SW480 (cell line): ENCODE measurements around the gene CAMK2B.

Experiments
- DNase-seq: peaks from one replicate; pipeline ENCODE4 v3.0.0-alpha.2; 2016; ENCODE audit warnings: low spot score

CAMK2B gene

GRCh38 chr7:44256459-44256858, 68.9 kb downstream of the CAMK2B start:
- DNase-seq = no peak

GRCh38 chr7:44251881-44252280, 73.5 kb downstream of the CAMK2B start:
- DNase-seq = no peak

DNA sequence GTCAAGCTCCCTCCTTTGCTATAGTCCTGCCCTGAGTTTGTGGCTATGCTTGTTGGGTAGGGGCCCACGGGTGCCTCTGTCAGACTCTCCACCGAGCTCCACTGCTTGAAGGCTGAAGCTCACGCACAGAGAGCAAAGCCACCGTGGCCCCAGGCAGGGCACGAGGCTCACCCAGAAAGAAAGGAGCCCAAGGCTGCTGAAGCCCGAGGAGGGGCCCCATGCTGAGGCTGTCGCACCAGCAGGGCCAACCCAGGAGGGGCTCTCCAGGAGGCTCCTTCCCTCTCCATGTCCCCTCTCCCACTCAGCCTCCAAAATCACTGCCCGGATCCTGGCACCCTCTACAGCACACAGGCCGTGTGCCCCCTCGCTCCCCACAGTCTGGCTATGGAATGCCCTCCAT, 74.1 kb downstream of the CAMK2B start:
- no peak for DNase-seq

- no peak for DNase-seq
Measured at GRCh38 chr7:44249639-44250234, 75.7 kb downstream of the CAMK2B start.

- no peak for DNase-seq
Measured at GRCh38 chr7:44247868-44248651, 77.3 kb downstream of the CAMK2B start.

DNA sequence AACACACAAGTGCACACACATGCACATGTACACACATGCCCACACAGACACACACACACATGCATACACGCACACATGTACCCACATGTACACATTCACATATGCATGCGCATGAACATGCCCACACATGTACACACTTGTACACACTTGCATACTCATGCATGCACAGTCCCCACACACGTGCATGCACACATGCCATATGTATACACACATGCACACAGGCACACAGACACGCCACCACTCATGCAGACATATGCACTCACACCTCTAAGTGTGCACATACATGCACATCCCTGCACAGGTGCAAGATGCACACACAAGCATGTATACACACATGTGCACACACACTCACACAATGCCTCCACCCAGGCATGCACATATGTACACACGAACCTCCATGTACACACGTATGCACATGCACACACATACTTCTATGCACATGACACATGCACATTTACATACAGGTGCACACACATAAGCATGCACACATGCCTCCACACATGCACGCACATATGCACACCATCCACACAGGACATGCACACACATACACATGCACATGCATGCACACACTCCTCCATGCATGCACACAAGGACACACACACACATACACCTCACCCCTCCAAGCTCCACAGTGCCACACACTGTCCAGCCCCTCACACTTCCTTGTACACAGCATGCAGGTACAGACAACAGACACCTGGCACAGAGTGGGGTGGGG, 78.8 kb downstream of the CAMK2B start:
- DNase-seq = no peak

DNA sequence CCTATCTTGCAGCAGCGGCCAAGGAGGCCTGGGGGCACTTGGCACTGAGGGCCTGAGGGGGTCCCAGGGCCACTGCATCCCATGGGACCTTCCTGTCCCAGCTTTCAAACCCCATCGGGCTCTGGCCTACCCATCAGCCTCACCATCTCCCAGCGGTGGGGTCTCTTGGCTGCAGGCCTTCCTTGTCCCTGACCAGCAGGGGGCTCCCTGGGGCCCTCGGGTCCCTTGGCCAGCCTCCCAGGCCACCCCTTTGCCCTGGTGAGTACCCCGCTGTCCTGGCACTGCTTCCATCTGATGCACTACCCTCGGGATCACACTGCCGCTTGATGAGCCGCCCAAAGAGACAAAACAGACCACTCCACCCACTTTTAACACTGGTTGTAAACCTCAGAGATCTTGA, 81.1 kb downstream of the CAMK2B start:
- DNase-seq = no peak

DNA sequence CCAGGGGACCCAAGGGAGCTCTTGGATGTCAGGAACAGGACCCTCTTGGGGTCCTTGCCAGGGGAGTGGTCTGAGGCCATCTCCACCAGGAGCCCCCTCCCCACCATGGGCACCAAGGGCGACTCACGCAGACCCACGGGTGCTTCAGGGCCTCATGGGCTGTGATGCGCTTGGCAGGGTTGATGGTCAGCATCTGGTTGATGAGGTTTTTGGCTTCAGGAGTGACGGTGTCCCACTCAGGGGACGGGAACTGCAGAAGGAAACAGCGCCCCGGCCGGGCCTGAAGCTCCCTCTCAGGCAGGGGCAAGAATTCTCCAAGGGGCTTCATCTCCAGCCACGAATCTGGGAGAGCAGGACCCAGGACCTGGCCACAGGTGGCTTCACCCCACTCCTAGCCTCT, 83.3 kb downstream of the CAMK2B start:
- no peak for DNase-seq

DNA sequence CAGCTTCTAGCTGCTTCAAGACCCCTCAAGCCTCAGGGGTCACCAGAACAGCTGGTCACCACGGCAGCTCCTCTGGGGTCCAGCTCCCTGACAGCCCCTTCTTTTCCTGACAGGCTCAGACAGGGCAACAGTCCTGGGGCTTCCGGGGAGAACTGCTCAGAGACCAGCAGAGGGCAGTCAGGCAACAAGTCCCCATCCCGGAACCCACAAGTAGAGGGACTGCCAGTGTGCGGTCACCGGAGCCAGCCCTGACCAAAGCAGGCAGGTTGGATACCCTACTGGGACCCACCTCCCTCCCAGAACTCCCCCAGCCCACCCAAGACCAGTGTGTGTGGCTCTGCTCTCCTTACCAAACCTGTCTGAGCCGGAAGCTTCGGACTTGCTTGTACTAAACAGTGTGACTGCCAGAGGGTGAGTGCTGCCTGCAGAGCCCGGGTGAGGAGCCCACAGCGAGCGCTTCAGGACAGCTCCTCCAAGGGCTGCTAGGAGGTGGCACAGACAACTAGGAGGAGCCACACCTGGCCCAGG, 84.3 kb downstream of the CAMK2B start:
- DNase-seq = peak; percentile 87

DNA sequence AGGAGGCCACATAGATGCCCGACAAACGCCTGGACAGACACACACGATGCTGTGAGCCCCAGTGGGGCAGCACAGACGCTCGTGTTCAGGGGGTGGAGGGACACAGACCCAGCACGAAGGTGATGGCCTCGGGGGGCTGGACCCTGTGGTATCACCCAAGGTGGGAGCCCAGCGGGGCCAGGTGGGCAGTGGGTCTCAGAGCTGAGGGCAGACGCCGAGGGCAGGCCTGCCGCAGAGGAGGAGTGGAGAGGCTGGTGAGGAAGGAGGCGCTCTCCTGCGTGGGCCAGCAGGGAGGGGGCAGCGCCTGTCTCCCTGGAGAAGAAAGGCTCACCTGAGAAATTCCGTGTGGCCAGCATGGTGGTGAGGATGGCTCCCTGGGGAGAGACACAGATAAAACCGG, 85.0 kb downstream of the CAMK2B start:
- DNase-seq = no peak

DNA sequence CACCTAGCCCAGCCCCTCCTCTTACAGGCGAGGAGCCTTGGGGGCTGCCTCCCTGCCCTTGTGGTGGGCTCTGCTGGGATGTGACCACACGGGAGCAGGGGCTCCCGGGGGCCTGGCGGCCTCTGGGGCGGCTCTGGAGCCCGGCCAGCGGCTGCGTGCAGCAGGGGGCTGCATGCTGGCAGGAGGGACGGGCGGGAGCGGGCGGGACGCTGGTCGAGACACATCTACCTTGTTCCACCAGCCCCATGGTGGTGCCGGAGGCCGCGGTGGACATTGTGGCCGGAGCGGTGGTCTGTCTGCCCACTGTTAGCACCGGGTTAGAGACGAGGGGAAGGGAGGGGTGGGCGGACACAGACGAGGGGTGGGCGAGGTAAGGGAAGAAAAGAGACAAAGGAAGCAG, 86.0 kb downstream of the CAMK2B start:
- no peak for DNase-seq

DNA sequence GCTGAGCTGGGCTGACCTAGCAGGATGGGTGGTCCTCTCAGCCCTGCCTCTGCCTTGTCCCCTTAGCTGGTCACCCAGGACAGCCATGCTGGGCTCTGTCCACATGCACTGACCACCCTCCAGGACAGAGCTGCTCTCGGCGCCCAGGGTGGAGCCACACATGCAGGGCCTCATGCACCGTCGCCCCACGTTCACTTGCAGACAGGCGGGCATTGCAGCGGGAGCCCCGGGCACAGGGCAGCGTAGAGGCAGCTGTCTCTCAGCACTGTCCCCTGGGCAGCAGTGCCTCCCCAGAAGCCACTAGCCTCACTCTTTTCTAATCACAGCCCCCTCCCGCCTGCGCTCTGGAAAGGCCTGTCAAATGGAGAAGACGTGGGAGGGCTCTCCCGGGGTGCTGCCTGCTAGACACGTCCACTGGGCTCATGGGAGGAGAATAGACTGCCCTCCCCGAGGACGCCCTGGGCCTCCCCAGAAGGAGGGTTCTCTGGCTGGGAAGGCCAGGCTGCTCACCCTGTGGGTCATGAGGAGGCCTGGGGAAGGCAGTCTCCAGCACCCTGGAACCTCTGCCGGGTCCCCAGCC, 87.2 kb downstream of the CAMK2B start:
- no peak for DNase-seq

DNA sequence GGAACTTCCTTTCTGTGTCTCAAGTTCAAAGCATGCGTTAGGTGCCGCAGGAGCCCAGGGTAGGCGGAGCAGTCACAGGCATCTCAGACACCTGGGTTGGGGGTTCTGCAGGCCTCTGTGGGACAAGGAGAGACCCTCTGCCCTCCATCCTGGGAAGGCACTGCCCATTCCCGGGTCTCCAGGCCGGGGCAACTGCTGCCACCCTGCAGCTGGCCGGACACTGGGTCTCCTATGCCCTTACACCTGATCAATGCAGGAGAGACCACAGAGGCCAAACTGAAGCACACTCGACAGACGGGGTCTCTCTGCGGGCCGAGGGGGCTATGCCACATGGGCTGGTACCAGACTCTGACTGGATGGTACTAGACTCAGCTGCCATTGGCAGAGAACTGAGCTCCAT, 87.7 kb downstream of the CAMK2B start:
- DNase-seq = no peak

DNA sequence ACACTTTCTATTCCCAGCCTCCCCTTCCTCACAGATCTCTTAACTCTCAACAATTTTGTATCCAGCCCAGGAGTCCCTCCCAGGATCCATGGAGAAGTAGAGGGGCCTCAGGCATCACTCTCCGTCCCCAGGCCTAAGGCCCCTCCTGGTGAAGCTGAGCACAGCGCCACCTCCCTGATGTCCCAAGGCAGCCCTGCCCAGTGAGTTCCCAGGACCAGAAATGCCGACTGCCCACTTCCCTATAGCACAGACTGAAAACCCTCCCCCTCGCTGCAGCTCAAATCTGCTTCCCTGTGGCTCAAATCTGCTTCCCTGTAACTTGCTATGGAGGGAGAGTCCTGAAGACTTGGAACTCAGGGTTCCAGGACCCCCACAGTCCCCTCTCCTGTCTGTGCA, 89.1 kb downstream of the CAMK2B start:
- no peak for DNase-seq

GRCh38 chr7:44235582-44236332, 89.6 kb downstream of the CAMK2B start:
- DNase-seq = no peak

GRCh38 chr7:44235066-44235465, 90.3 kb downstream of the CAMK2B start:
- DNase-seq = no peak

GRCh38 chr7:44232901-44233715, 92.3 kb downstream of the CAMK2B start:
- no peak for DNase-seq

DNA sequence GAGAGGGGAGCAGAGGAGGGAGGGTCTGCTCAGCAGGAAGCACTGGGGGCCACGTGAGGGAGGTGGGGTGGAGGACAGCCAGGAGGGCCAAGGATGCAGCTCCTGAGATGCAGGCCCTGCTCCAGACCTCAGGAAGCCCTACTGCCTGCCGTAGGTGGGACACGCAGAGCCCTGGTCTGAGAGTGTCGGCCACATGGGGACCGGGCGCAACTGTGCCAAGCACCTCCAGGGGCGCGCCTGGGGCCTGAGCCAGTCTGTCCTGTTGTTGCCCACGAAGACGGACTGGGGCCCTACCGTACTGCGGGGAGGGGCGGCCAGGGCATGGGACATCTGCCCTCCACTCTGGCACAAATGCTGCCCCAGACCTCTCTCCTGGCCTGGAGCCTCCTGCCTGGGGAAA, 93.0 kb downstream of the CAMK2B start:
- no peak for DNase-seq

- DNase-seq = no peak
Measured at GRCh38 chr7:44231088-44231487, 94.3 kb downstream of the CAMK2B start.

DNA sequence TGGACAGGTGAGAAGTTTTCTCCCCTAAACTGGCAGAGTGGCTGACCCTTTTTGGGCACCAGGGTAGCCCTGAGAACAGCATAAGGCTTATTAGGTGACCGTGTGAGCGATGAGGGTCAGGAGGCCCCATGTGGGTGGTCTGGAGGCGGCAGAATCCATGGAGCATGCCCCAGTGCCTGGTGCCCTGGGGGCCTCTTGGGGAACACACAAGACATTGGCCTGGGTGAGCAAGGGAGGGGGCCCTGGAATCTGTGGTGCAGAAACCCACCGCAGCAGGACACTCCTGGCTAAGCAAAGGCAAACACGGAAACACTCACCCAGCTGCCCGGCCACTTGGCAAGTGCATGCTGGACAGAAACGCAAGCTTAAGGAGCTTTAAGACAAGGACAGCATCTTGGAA, 95.1 kb downstream of the CAMK2B start:
- no peak for DNase-seq

DNA sequence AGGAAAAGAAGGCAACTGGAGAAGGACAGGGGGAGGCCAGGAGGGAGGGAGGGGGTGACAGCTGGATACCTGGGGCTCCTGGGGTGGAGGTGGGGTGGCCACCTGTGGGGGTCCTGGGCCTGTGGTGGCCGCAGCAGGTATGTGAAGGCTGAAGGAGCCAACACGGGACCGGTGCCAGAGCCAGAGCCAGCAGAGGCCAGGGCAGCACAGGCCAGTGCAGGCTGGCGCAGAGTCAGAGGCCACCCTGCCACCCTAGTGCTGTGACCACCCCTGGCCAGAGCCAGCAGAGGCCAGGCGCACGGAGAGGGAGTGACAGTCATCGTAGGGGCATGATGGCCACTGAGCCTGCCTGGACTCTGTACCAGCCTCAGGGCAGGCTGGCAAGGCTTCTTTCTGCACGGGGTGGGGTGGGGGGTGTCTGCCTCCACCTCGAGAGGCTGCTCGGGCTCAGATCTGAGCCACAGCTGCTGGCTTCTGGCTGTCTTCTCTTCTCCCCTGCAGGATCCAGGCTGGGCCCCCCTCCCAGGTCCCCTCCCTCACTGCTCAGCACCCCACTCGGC, 95.8 kb downstream of the CAMK2B start:
- DNase-seq = no peak
